IPS-20b (cell line): ENCODE results near the gene CDC42BPA.

ENCODE experiments used
- H3K27ac ChIP-seq: one replicate; pipeline ENCODE4 v1.5.1; 2013; ENCODE audit warnings: low read length
- H3K27me3 ChIP-seq: 2 replicates; pipeline ENCODE4 v1.6.1; 2013; ENCODE audit warnings: mild to moderate bottlenecking, low read length, inconsistent platforms; ENCODE audit not compliant: insufficient read depth
- H3K36me3 ChIP-seq: 2 replicates; pipeline ENCODE4 v1.6.1; 2013; ENCODE audit warnings: low read depth, mild to moderate bottlenecking, inconsistent platforms, low read length, moderate library complexity; ENCODE audit not compliant: insufficient read depth
- H3K4me1 ChIP-seq: 2 replicates; pipeline ENCODE4 v1.6.1; 2013; ENCODE audit warnings: mild to moderate bottlenecking, control low read depth, inconsistent platforms, low read length, moderate library complexity; ENCODE audit not compliant: insufficient read depth
- H3K4me3 ChIP-seq: 2 replicates; pipeline ENCODE4 v1.5.1; 2013; ENCODE audit warnings: mild to moderate bottlenecking, low read length, inconsistent platforms
- H3K9ac ChIP-seq: 2 replicates; pipeline ENCODE4 v1.6.1; 2013; ENCODE audit warnings: low read depth, mild to moderate bottlenecking, inconsistent platforms, low read length, moderate library complexity
- H3K9me3 ChIP-seq: 2 replicates; pipeline ENCODE4 v1.6.1; 2013; ENCODE audit warnings: mild to moderate bottlenecking, low read depth, low read length, inconsistent platforms; ENCODE audit not compliant: insufficient read depth

CDC42BPA gene

DNA sequence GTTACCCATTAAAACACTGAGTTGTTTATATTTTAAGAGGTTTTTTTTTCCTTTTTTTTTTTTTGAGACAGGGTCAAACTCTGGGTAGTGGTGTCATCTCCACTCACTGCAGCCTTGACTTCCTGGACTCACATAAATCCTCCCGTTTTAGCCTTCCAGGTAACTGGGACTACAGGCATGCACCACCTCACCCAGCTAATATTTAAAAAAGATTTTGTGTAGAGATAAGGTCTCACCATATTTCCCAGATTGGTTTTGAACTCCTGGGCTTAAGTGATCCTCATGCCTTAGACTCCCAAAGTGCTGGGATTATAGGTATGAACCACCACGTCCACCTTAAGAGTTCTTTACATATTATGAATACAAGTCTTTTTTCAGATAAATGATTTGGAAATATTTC, 231.7 kb downstream of the CDC42BPA start:
- no peak overlapping the region for H3K9ac ChIP-seq
- H3K4me3 ChIP-seq: no peak overlapping the region
- no peaks in the 10 kb centered on the region; the same call in 1 of the 2 replicates for H3K9me3 ChIP-seq
- no peaks in the 10 kb centered on the region for H3K27me3 ChIP-seq
- H3K27ac ChIP-seq: no peak overlapping the region
- H3K4me1 ChIP-seq: no peaks in the 10 kb centered on the region
- H3K36me3 ChIP-seq: peaks cover 10% of the 10 kb centered on the region; the same call in 1 of the 2 replicates

DNA sequence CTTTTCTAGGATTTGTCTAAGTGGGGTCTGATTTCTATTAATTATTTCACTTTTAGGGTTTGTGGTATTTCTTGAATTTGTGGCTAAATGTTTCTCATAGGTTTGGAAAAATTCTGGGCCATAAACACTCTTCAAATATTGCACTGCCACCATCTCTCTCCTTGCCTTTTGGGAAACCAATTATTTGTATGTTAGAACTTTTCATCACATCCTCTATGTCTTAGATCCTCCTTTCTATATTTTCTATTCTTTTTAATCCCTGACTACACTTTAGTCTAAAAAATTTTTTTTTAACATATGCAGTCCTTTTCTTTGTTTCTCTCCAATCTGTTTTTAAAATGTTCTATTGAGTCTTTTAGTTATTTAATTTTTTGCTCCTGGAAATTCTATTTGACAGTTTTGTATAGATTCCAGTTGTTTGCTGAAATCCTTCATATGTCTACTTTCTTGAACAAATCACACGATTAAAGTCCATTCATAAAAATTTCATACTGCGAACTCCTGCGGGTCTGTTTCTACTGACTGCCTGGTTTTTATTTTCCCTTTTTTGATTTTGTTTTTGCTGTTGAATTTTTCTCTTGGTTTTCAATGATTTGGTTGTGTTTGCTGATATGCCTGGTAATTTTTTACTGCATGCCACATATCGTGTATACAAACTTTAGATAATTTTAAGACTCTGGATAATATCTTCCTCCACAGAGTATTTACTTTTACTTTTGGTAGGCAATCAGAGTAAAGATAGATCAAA, 235.1 kb downstream of the CDC42BPA start:
- Histone ChIP-seq H3K27me3 (no peaks in the 10 kb centered on the region), H3K4me3 (no peak overlapping the region), H3K9me3 (no peaks in the 10 kb centered on the region; the same call in 1 of the 2 replicates), H3K36me3 (0 out of 2 replicates have a peak, but pooled peaks cover 7% of the 10 kb centered on the region), H3K9ac (no peak overlapping the region), H3K27ac (no peak overlapping the region), H3K4me1 (no peaks in the 10 kb centered on the region)

DNA sequence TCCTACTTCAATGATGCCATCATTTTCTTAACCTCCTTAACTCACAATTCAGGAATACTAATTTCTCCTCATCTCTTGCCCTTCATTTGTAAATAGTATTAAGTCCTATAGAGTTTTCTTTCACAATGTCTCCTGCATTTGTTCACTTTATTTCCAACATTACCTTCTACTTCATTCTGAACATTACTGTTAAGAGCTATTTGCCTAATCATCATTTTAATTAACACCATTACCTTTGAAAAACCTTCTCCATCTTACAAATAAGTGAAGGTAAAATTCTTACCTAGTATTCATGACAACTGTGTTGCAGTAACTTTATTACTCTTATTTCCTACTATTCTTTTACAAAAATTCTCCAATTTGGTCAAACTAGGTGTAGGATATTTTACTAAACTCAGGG, 240.5 kb downstream of the CDC42BPA start:
- no peak overlapping the region for H3K4me3 ChIP-seq
- H3K27me3 ChIP-seq: no peaks in the 10 kb centered on the region
- no peaks in the 10 kb centered on the region for H3K9me3 ChIP-seq
- H3K36me3 ChIP-seq: peaks cover 15% of the 10 kb centered on the region; the same call in 1 of the 2 replicates
- no peak overlapping the region for H3K27ac ChIP-seq
- H3K4me1 ChIP-seq: peaks cover 4% of the 10 kb centered on the region; the same call in 1 of the 2 replicates
- no peak overlapping the region for H3K9ac ChIP-seq

DNA sequence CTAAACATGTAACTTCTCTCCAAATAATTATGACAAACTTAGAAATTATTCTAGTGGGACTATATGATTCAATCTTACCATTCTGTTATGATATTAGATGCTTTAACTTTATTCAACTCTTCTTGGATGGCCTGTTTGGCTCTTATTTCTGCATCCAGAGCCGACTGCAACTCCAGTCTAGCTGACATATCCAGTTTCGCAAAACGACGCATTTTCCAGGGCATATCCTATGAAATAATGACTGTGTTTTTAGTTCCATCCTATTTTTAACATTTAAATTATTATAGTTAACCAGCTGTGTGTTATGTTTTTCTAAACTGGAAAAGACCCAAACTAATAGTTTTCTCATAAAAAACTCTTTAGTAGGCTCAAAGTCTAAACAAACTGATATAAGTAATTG, 244.5 kb downstream of the CDC42BPA start:
- no peaks in the 10 kb centered on the region for H3K27me3 ChIP-seq
- H3K4me3 ChIP-seq: no peak overlapping the region
- H3K4me1 ChIP-seq: peaks cover 12% of the 10 kb centered on the region; the same call in 1 of the 2 replicates
- H3K27ac ChIP-seq: no peak overlapping the region
- peaks cover 16% of the 10 kb centered on the region; the same call in 1 of the 2 replicates for H3K36me3 ChIP-seq
- H3K9me3 ChIP-seq: no peaks in the 10 kb centered on the region
- no peak overlapping the region for H3K9ac ChIP-seq

DNA sequence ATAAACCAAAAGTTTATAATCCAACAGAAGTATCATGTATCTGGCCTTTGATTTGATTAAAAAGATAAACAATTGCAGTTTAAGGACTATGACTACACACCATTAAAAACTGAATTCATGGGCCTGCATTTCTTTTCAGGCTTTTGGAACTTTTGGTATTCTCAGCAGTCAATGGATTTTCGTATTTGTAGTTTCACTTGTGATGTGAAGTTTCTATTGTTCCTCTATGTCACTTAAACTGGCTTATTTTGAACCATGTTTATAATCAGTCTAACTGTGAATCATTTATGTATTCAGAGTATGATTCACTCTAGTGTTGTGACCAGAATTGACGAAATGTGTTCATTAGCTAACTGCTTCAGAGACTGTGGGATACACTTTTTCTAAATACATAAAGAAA, 245.3 kb downstream of the CDC42BPA start:
- H3K4me3 ChIP-seq: no peak overlapping the region
- H3K36me3 ChIP-seq: peaks cover 16% of the 10 kb centered on the region; the same call in 1 of the 2 replicates
- H3K9ac ChIP-seq: no peak overlapping the region
- no peaks in the 10 kb centered on the region for H3K9me3 ChIP-seq
- peaks cover 12% of the 10 kb centered on the region; the same call in 1 of the 2 replicates for H3K4me1 ChIP-seq
- no peaks in the 10 kb centered on the region for H3K27me3 ChIP-seq
- no peak overlapping the region for H3K27ac ChIP-seq

DNA sequence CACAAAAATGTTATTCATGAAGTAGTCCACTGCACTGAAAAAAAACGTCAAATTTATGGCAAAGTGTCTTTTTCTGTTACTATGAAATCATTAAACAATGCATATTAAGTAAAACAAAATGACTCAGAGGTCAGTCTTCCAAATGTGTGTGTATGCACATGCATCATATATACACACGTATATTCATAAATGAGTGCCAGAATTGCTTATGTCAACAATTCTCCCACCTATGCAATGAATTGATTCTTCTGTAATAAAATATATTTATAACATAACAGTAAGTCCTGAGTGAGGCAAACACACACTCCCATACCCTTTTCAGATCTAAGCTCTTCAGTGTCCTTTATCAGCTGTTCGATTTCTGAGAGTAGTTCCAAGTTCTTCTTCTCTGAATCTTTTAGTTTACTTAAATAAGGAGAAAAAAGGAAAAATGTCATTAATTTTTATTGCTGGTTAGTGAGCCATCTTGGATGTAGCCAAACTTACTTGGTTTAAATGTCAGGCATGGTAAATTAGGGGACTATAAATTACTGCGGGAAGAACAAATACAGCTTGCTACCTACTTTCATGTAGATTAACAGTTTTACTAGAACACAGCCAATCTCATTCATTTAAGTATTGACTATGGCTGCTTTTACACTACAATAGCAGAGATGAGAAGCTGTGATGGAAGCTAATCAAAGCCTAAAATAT, 246.3 kb downstream of the CDC42BPA start:
- Histone ChIP-seq H3K36me3 (peaks cover 16% of the 10 kb centered on the region; the same call in 1 of the 2 replicates), H3K4me3 (no peak overlapping the region), H3K9ac (no peak overlapping the region), H3K9me3 (no peaks in the 10 kb centered on the region), H3K27me3 (no peaks in the 10 kb centered on the region), H3K4me1 (peaks cover 12% of the 10 kb centered on the region; the same call in 1 of the 2 replicates), H3K27ac (no peak overlapping the region)

DNA sequence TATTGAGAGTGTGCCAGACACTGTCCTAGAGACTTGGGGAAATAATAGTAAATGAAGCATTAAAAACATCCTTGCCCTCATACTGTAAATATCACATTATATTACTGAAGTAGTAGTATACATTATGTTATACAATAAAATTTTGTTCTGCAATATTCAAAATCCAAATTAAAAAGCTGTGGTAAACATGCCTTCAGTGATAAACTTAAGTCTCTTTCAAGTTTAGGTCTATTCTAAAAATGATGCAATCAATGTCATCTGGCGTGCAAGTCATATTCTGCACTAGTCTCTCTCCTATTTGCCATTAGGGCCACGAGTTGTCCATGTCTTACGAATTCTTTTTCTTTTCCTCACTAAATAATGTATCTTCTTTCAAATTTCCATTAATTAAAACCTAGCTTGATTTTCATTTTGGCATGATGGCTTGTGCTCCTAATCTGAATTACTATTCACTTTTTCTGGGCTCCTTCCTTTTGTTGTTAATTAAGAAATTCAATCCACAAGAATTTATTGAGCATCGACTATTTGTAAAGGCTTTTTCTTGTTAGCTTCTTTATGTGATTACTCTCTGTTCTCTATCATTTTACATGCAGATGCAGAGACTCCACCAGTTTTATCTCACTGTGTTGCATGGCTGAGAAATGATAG, 247.5 kb downstream of the CDC42BPA start:
- peaks cover 12% of the 10 kb centered on the region; the same call in 1 of the 2 replicates for H3K4me1 ChIP-seq
- H3K27ac ChIP-seq: no peak overlapping the region
- no peaks in the 10 kb centered on the region for H3K9me3 ChIP-seq
- H3K9ac ChIP-seq: no peak overlapping the region
- H3K4me3 ChIP-seq: no peak overlapping the region
- H3K27me3 ChIP-seq: no peaks in the 10 kb centered on the region
- H3K36me3 ChIP-seq: peaks cover 16% of the 10 kb centered on the region; the same call in 1 of the 2 replicates

DNA sequence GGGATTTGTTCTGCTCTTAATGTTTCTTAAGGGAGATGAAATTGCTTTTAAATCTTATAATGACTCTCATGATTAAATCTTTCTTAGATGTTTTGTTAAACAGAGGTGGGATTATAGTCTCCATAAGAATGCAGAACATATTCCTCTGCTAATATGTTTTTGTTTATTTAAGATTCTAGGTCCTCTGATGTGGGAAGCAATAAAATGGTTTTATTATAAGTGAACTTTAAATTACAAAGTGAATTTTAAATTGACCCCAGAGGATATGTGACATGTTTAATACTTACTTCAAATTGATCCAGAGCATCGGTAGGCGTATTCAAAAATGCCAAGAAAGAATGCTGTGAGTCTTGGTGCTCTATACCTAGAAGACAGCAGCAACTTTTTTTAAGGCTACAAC, 248.8 kb downstream of the CDC42BPA start:
- H3K27me3 ChIP-seq: no peaks in the 10 kb centered on the region

DNA sequence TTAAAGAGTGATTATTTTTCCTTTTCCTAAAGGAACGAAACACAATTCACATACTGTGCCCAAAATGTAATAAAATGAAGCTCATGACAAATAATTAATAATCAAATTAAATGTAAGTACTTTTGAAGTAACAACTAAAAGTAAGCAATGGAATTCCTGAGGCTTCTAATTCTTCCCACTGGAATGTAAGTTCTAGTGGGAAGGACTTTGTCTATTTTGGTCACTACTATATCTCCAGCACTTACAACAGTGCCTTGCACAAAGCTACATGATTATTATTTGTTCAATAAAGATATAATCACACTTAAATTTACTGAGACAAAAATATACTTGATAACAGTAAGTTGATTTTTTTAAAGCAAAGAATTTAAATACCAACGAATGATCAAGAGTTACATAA, 249.4 kb downstream of the CDC42BPA start:
- Histone ChIP-seq H3K27ac (no peak overlapping the region), H3K4me3 (no peak overlapping the region), H3K27me3 (no peaks in the 10 kb centered on the region), H3K36me3 (peaks cover 12% of the 10 kb centered on the region; the same call in 1 of the 2 replicates), H3K9me3 (no peaks in the 10 kb centered on the region), H3K9ac (no peak overlapping the region), H3K4me1 (peaks cover 12% of the 10 kb centered on the region; the same call in 1 of the 2 replicates)

More for the DNA sequence above, 248.8 kb downstream of the CDC42BPA start:
- H3K36me3 ChIP-seq: peaks cover 16% of the 10 kb centered on the region; the same call in 1 of the 2 replicates
- H3K27ac ChIP-seq: no peak overlapping the region
- peaks cover 12% of the 10 kb centered on the region; the same call in 1 of the 2 replicates for H3K4me1 ChIP-seq
- no peak overlapping the region for H3K4me3 ChIP-seq
- H3K9me3 ChIP-seq: no peaks in the 10 kb centered on the region
- no peak overlapping the region for H3K9ac ChIP-seq

DNA sequence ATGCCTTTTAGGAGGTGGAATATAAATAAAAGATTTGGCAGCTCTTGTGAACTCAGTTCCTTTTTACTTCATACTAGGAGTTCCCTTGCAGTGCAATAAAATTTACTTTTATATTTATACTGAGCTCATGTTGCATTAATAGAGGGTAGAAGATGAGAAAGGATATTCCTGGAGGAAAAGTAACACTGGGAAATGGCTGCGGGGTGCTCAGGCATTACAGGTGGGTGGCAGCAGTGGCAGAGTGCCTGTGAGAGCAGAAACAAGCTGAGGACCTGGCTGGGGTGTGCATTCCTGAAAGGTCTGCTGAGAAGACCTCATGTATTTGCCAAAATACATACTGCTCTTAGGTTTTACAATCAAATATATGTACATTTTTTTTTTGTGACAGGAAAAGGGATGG, 251.3 kb downstream of the CDC42BPA start:
- no peak overlapping the region for H3K9ac ChIP-seq
- H3K9me3 ChIP-seq: no peaks in the 10 kb centered on the region
- no peaks in the 10 kb centered on the region for H3K27me3 ChIP-seq
- peaks cover 8% of the 10 kb centered on the region; the same call in 1 of the 2 replicates for H3K36me3 ChIP-seq
- H3K27ac ChIP-seq: no peak overlapping the region
- no peak overlapping the region for H3K4me3 ChIP-seq
- H3K4me1 ChIP-seq: peaks cover 2% of the 10 kb centered on the region; the same call in 1 of the 2 replicates

DNA sequence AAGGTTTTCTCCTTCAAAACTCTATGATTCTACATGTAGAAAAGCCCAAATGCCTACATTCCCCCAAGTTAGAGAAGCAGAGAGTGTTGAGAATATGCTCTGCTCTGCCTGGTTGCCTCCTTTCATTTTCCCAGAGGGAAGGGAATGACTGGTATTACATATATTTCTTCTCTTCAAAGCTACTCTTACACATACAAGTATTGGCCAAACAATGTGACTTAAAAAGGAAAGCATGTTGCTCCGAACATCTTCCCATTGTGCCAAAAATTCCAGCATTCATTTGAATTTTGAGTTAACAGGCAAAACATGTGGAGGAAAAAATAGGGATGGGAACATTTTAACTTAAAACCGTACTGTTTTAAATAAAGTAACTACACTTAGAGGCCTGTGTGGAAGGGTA, 253.0 kb downstream of the CDC42BPA start:
- Histone ChIP-seq H3K27ac (no peak overlapping the region), H3K4me3 (no peak overlapping the region), H3K36me3 (peaks cover 3% of the 10 kb centered on the region; the same call in 1 of the 2 replicates), H3K9ac (no peak overlapping the region), H3K9me3 (no peaks in the 10 kb centered on the region), H3K27me3 (no peaks in the 10 kb centered on the region), H3K4me1 (no peaks in the 10 kb centered on the region)
